Endothelial cell of umbilical vein (primary cell): ENCODE measurements around the gene LCE1D. TPM values are rescaled to one million over a fixed set of nuclear protein-coding genes. Genes with fewer than 3 reads are reported as not detected.

Experiments used
- BruUV-seq: library from RNA; stranded (reverse); fragments of 400-500 nt; replicated peaks from 2 replicates; lab custom pipeline; 2021; lab: Mats Ljungman, UMichigan
- CTCF ChIA-PET: fragments of 300-600, 350-600 bp; sonication (Branson Sonifier 250); formaldehyde crosslinking; loops from one replicate; lab custom pipeline; 2021; ENCODE audit warnings: antibody characterized with exemption, inconsistent platforms; lab: Charles Lee
- POLR2A ChIA-PET: fragments of 300-600, 350-600 bp; sonication (Branson Sonifier 250); formaldehyde crosslinking; loops from one replicate; lab custom pipeline; 2021; ENCODE audit warnings: antibody characterized with exemption, inconsistent platforms; lab: Charles Lee
- DNase-seq: peaks from one replicate; pipeline ENCODE4 v3.0.0-alpha.2; 2011; ENCODE audit warnings: low read depth, low spot score
- FAIRE-seq: peaks from 2 replicates; lab custom pipeline; 2011; peaks lifted over from hg19 to GRCh38; lab: Jason Lieb, UNC
- H2AFZ ChIP-seq: 2 replicates; pipeline ENCODE4 v1.6.0; 2012; ENCODE audit warnings: low read depth, low read length, control low read depth, inconsistent platforms
- H3K27ac ChIP-seq: 2 replicates; pipeline ENCODE4 v1.5.1; 2011; ENCODE audit warnings: low read depth, mild to moderate bottlenecking, control low read depth, low read length, moderate library complexity; ENCODE audit not compliant: insufficient read depth
- H3K27me3 ChIP-seq, 2 experiments: 2 replicates each; pipeline versions ENCODE4 v1.6.0 to v1.6.1; 2011; ENCODE audit warnings: low read length in 2 of 2, mixed read lengths in 1 of 2; ENCODE audit not compliant: control insufficient read depth in 2 of 2, insufficient read depth in 2 of 2
- H3K36me3 ChIP-seq, 2 experiments: 2 replicates in 1 of 2; 3 replicates in 1 of 2; pipeline ENCODE4 v1.5.1; 2011; ENCODE audit warnings: low read length in 2 of 2, mild to moderate bottlenecking in 1 of 2, moderate library complexity in 1 of 2; ENCODE audit not compliant: control insufficient read depth in 2 of 2, insufficient read depth in 2 of 2; ENCODE audit errors: extremely low read depth in 1 of 2
- H3K4me1 ChIP-seq: 3 replicates; pipeline ENCODE4 v1.5.1; 2011; ENCODE audit warnings: mild to moderate bottlenecking, low read length; ENCODE audit not compliant: control insufficient read depth, insufficient read depth; ENCODE audit errors: extremely low read depth
- H3K4me2 ChIP-seq: 2 replicates; pipeline ENCODE4 v1.6.1; 2011; ENCODE audit warnings: low read length, control low read depth, mixed read lengths; ENCODE audit not compliant: insufficient read depth
- H3K4me3 ChIP-seq, 3 experiments: fragments of 200-600 bp in 1 of 3; sonication (generic), shearing (Covaris generic) in 1 of 3; replicated peaks in 1 of 3; 2 replicates each; pipeline ENCODE4 v1.5.1; 2011 to 2016; ENCODE audit warnings: control low read depth in 3 of 3, low read length in 3 of 3, mild to moderate bottlenecking in 2 of 3, inconsistent platforms in 1 of 3, low read depth in 1 of 3, moderate library complexity in 1 of 3; ENCODE audit not compliant: insufficient read depth in 1 of 3
- H3K79me2 ChIP-seq: 2 replicates; pipeline ENCODE4 v1.6.0; 2012; ENCODE audit warnings: low read length, inconsistent platforms; ENCODE audit not compliant: control insufficient read depth, insufficient read depth
- H3K9ac ChIP-seq: replicated peaks from 2 replicates; pipeline ENCODE3; 2011; ENCODE audit warnings: low read length, control low read depth; ENCODE audit not compliant: insufficient read depth; ENCODE audit errors: extremely low read depth
- H3K9me1 ChIP-seq: replicated peaks from 3 replicates; pipeline ENCODE4 v1.6.0; 2011; ENCODE audit warnings: mild to moderate bottlenecking, low read length; ENCODE audit not compliant: control insufficient read depth, insufficient read depth; ENCODE audit errors: extremely low read depth
- H3K9me3 ChIP-seq: replicated peaks from 2 replicates; pipeline ENCODE4 v1.5.1; 2012; ENCODE audit warnings: low read length, inconsistent platforms; ENCODE audit not compliant: control insufficient read depth, insufficient read depth
- H4K20me1 ChIP-seq: replicated peaks from 2 replicates; pipeline ENCODE3; 2011; ENCODE audit warnings: mild to moderate bottlenecking, low read length; ENCODE audit not compliant: control insufficient read depth, insufficient read depth; ENCODE audit errors: extremely low read depth
- CTCF ChIP-seq, 2 donors: IDR thresholded peaks; 1 replicate in 1 of 2; 2 replicates in 1 of 2; pipeline ENCODE4 v1.5.1; 2011; ENCODE audit warnings: low read length in 2 of 2, mild to moderate bottlenecking in 2 of 2, moderate library complexity in 2 of 2, control low read depth in 1 of 2, inconsistent platforms in 1 of 2, low read depth in 1 of 2; ENCODE audit not compliant: insufficient read depth in 1 of 2; ENCODE audit errors: extremely low read depth in 1 of 2
- EZH2 ChIP-seq: IDR thresholded peaks from 2 replicates; pipeline ENCODE4 v1.6.1; 2012; ENCODE audit warnings: borderline replicate concordance, low read depth, mild to moderate bottlenecking, moderate library complexity, low read length, inconsistent platforms; ENCODE audit not compliant: severe bottlenecking
- FOS ChIP-seq: IDR thresholded peaks from 2 replicates; pipeline ENCODE4 v1.6.1; 2011; ENCODE audit warnings: mild to moderate bottlenecking, low read length, moderate library complexity, borderline replicate concordance; ENCODE audit not compliant: insufficient read depth
- GATA2 ChIP-seq: IDR thresholded peaks from 2 replicates; pipeline ENCODE4 v1.7.0; 2011; ENCODE audit warnings: low read depth, mild to moderate bottlenecking, moderate library complexity, mixed read lengths, low read length; ENCODE audit not compliant: insufficient read length, insufficient read depth
- JUN ChIP-seq: IDR thresholded peaks from 2 replicates; pipeline ENCODE4 v1.6.1; 2011; ENCODE audit warnings: borderline replicate concordance, low read depth; ENCODE audit not compliant: insufficient read length, insufficient read depth
- MAX ChIP-seq: IDR thresholded peaks from 2 replicates; pipeline ENCODE4 v1.6.1; 2011; ENCODE audit not compliant: insufficient read depth, insufficient read length
- MYC ChIP-seq: IDR thresholded peaks from one replicate; pipeline ENCODE4 v1.6.1; 2011; ENCODE audit warnings: mild to moderate bottlenecking, low read depth, low read length
- POLR2A ChIP-seq: IDR thresholded peaks from 2 replicates; pipeline ENCODE4 v1.6.1; 2012; ENCODE audit warnings: low read depth, mild to moderate bottlenecking, control low read depth, low read length
- POLR2AphosphoS5 ChIP-seq: IDR thresholded peaks from 2 replicates; pipeline ENCODE4 v1.6.1; 2012; ENCODE audit warnings: low read depth, mild to moderate bottlenecking, control low read depth, low read length, moderate library complexity; ENCODE audit not compliant: insufficient read depth
- dilution Hi-C: fragments of 300-500 bp; cut with MboI; formaldehyde crosslinking; loops from one replicate; pipeline ENCODE4 v1.15.0; 2019; ENCODE audit warnings: low sequenced_read_pairs; ENCODE audit not compliant: extremely low pct_ligation_motif_present
- intact Hi-C: fragments of 100-400 bp; cut with micrococcal nuclease; formaldehyde crosslinking; loops from one replicate; pipeline ENCODE4 v1.10.0; 2022
- polyA plus RNA-seq, 4 experiments: library from polyadenylated mRNA; depleted of rRNA in 3 of 4; stranded (reverse) in 3 of 4; unstranded in 1 of 4; fragments of >200 nt; gene quantifications; 2 replicates each; pipeline versions ENCODE4 v1.2.1 to v1.2.3, GENCODE V29; 2011 to 2012; ENCODE audit warnings: missing spikeins in 1 of 4
- total RNA-seq: library from RNA; stranded (reverse); gene quantifications from 2 replicates; pipeline ENCODE4 v1.2.3, GENCODE V29; 2021

Gene LCE1D
- total and polyA plus RNA-seq, 2 donors (not counting 3 experiments of a cell fraction or from before 2014, with no cell fraction given) = not detected

- POLR2A ChIA-PET = no interaction called here
- Histone ChIP-seq H3K4me2 (no peak overlapping the region), H3K4me3 (no peak overlapping the region), H3K27ac (no peak overlapping the region), H4K20me1 (no peaks in the 10 kb centered on the region), H3K9ac (no peak overlapping the region), H3K9me3 (no peaks in the 10 kb centered on the region), H3K36me3 (no peaks in the 10 kb centered on the region), H3K9me1 (no peaks in the 10 kb centered on the region), H3K79me2 (no peaks in the 10 kb centered on the region), H3K27me3 (no peaks in the 10 kb centered on the region), H2AFZ (no peak overlapping the region), H3K4me1 (no peaks in the 10 kb centered on the region)
- BruUV-seq = no TSS peak
- CTCF ChIA-PET = no interaction called here
- TF ChIP-seq FOS = no peak
- TF ChIP-seq POLR2AphosphoS5 = no peak
- TF ChIP-seq MAX = no peak
- TF ChIP-seq MYC = no peak
- TF ChIP-seq JUN = no peak
- TF ChIP-seq EZH2 = no peak
- no peak for TF ChIP-seq GATA2
- TF ChIP-seq POLR2A = no peak
- TF ChIP-seq CTCF (IDR thresholded peaks at IDR 0.05; ENCODE audit: extremely low read depth in 1 of 2, insufficient read depth in 1 of 2, low read depth in 1 of 2, low read length in 2 of 2) = no peak
- dilution Hi-C loops (no loop called here), intact Hi-C loops (no loop called here)
- FAIRE-seq (no peak), DNase-seq (no peak)
Measured at GRCh38 chr1:152801333-152801732, 4.8 kb downstream of the LCE1D start.
